ENCODE data around the gene SENP2.
"Not testable (repeated sequence)": the region's sequence is repeated elsewhere in the genome, so short reads cannot be mapped to it uniquely, and the experiment has no call there.

SENP2 gene

GRCh38 chr3:185585518-185585858 lies 607 bp upstream of the SENP2 start:
- no peak for FAIRE-seq
- DNase-seq (ENCODE audit: low spot score), result no peak

- no peak for FAIRE-seq
- DNase-seq (ENCODE audit: low spot score), result no peak
Measured at GRCh38 chr3:185586686-185587039, 568 bp downstream of the SENP2 start.

GRCh38 chr3:185594073-185594472 lies 8.0 kb downstream of the SENP2 start:
- FAIRE-seq, result no peak
- DNase-seq (ENCODE audit: low spot score), result no peak

GRCh38 chr3:185595526-185595925 lies 9.4 kb downstream of the SENP2 start:
- DNase-seq (ENCODE audit: low spot score), result no peak
- FAIRE-seq, result no peak

- no peak for DNase-seq (ENCODE audit: low spot score)
- FAIRE-seq, result no peak
Measured at GRCh38 chr3:185605566-185605965, 19.5 kb downstream of the SENP2 start.

GRCh38 chr3:185606196-185606595 lies 20.1 kb downstream of the SENP2 start:
- FAIRE-seq, result no peak
- DNase-seq (ENCODE audit: low spot score), result no peak

- FAIRE-seq (no peak), DNase-seq (ENCODE audit: low spot score) (no peak)
Measured at GRCh38 chr3:185613016-185613415, 26.9 kb downstream of the SENP2 start.

GRCh38 chr3:185623939-185624665 lies 38.0 kb downstream of the SENP2 start:
- DNase-seq (ENCODE audit: low spot score), result no peak
- no peak for FAIRE-seq

GRCh38 chr3:185625784-185626183 lies 39.7 kb downstream of the SENP2 start:
- FAIRE-seq, result no peak

GRCh38 chr3:185629554-185630181 lies 43.6 kb downstream of the SENP2 start:
- FAIRE-seq (no peak), DNase-seq (ENCODE audit: low spot score) (no peak)

More at GRCh38 chr3:185625784-185626183, 39.7 kb downstream of the SENP2 start:
- DNase-seq (ENCODE audit: low spot score), result no peak

GRCh38 chr3:185630182-185630622 lies 44.1 kb downstream of the SENP2 start:
- FAIRE-seq (no peak), DNase-seq (ENCODE audit: low spot score) (no peak)

GRCh38 chr3:185631108-185631507 lies 45.0 kb downstream of the SENP2 start:
- DNase-seq (ENCODE audit: low spot score) (no peak), FAIRE-seq (no peak)

GRCh38 chr3:185631508-185632206 lies 45.6 kb downstream of the SENP2 start:
- DNase-seq (ENCODE audit: low spot score) (no peak), FAIRE-seq (no peak)

- DNase-seq (ENCODE audit: low spot score), result no peak
- FAIRE-seq, result no peak
Measured at GRCh38 chr3:185632996-185633395, 46.9 kb downstream of the SENP2 start.

- DNase-seq (ENCODE audit: low spot score), result no peak
- no peak for FAIRE-seq
Measured at GRCh38 chr3:185637388-185637787, 51.3 kb downstream of the SENP2 start.

GRCh38 chr3:185638651-185639050 lies 52.6 kb downstream of the SENP2 start:
- not testable (repeated sequence) for DNase-seq (ENCODE audit: low spot score); FAIRE-seq

- DNase-seq (ENCODE audit: low spot score), result no peak
- no peak for FAIRE-seq
Measured at GRCh38 chr3:185639632-185640206, 53.6 kb downstream of the SENP2 start.

GRCh38 chr3:185640308-185640707 lies 54.2 kb downstream of the SENP2 start:
- DNase-seq (ENCODE audit: low spot score), result no peak
- no peak for FAIRE-seq

GRCh38 chr3:185645191-185645590 lies 59.1 kb downstream of the SENP2 start:
- FAIRE-seq; DNase-seq (ENCODE audit: low spot score): not testable (repeated sequence)

- FAIRE-seq, result no peak
- no peak for DNase-seq (ENCODE audit: low spot score)
Measured at GRCh38 chr3:185645596-185646381, 59.7 kb downstream of the SENP2 start.

- FAIRE-seq, result no peak
Measured at GRCh38 chr3:185646382-185647133, 60.5 kb downstream of the SENP2 start.

More at GRCh38 chr3:185646382-185647133, 60.5 kb downstream of the SENP2 start:
- no peak for DNase-seq (ENCODE audit: low spot score)

Data from urothelium cell line (cell line).